Endothelial cell of hepatic sinusoid (primary cell): Measurements from ENCODE around the gene ZCCHC14.

Experiments used
- in situ Hi-C: cut with HindIII; loops from 2 replicates; pipeline ENCODE4 v1.10.0; 2017; ENCODE audit warnings: low sequenced_read_pairs

The ZCCHC14 gene

DNA sequence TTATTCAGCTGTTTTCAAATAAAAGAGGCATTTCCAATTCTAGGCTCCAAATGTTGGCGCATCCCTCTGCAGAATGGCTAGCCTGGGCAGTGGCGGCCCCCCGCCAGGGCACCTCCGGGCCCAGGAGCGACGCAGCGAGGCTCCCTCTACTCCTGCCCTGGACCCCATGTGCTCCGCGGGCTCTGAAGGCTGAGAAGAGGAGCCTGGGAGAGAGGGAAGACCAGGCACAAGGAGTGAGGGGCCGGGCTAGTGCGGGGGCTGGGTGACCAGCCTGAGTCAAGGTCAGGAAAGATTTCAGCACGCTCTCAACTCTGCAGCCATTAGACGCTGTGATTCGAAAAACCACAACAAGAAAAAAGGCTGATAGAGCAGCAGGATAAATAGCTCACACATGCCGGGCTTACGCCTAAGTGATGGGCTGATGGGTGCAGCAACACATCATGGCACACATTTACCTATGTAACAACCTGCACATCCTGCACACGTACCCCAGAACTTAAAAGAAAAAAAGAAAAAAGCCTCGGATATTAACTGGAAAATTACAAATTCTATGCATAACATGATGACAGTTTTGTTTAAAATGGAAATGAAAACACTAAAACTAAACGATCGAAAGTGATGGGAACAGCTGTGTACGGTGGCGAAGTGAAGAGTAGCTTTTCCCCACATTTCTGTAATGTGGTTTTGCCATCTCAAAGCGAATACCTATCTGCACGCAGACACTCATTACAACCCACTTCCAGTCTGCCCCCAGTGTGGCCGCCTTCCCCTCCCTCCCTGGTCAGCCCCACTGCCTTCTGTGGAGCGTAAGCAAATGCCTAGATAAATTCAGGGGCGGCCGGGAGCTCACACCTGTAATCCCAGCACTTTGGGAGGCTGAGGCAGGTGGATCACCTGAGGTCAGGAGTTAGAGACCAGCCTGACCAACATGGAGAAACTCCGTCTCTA, 56.3 kb downstream of the ZCCHC14 start:
- in situ Hi-C loops = no loop called here

DNA sequence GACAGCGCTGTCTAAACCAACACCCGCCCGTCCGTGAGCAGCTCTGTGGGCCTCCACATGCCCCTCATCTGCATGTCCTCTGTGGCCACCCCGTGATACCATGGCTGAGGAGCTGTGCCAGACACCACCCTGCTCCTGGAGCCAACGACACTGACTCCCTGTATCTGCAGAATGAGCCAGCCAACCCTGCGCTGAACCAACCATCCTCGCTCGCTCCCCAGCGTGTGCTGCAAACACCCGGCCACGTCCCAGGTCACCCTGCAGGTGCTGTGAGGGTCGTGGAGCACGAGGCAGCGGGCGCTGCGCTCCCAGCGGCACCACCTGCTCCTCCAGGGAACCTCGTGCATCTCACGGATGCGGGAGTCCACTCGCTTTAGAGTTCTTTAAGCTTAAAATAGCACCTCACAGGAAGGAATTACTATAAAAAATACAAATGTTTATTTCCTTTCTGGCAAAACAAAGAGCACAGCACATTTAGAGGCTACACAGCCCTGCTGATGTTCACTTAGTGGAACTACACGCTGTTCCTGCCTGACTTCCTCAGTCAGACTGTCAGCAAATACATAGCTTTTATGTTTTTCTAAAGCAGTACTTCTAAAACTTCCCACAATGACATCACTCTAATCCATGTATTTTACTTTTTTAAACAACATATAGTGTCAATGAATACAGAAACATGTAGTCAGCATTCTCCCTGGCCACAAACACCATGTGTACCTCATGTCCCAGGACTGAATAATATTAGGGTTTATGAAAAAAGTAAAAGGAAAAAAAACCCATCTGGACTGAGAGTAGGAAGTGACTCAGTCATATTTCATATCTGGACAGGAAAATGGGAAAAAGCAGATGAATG, 57.2 kb downstream of the ZCCHC14 start:
- in situ Hi-C loops = no loop called here

DNA sequence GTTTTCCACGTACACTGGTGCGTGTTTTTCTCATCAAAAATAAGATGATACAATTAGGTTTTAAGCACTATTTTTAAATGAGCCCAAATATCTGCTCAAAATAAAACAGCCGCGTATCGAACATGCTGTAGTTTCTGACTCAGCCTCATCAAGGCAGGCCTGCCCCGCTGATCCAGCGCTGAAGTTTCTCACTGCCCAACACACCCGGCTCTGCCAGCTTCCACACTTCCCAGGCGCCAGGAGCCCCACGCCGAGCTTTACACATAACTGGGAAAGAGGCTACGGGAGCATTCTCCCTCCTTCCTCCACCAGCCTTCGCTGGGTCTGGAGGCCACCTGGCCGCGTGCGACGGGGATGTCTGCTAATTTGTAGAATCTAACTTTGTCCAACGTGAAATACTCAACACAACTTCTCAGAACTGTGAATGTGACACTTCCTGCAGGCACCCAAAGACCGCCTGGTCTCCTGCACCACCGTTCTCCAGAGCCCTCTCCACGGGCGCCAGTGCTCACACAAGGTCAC, 58.6 kb downstream of the ZCCHC14 start:
- in situ Hi-C loops = no loop called here

DNA sequence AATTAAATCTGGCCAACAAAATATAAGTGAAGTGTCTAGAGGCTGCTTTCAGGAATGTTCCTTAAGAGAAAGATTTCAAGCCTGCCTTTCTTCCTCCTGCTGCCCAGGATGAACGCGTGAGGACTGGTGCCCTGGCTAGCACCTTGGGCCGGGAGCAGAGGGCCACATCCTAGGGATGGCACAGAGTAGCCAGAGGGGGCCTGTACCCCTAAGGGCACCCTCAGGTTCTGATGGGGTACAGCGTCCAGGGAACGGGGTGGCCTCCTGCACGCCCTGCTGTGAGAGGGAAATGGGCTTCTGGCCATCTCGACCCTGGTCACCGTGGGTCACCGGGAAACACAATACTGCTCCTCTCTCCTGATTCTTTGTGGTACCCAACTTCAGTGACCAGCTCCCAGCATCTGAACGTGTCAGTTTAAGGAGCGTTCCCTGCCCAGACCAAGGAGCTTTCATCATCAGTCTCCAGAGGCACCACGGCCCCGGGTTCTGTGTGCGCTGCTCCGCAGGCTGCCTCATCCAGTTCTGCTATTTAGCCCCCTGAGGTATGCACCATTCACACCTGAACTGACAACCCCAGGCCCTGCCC, 60.4 kb downstream of the ZCCHC14 start:
- in situ Hi-C loops = no loop called here

DNA sequence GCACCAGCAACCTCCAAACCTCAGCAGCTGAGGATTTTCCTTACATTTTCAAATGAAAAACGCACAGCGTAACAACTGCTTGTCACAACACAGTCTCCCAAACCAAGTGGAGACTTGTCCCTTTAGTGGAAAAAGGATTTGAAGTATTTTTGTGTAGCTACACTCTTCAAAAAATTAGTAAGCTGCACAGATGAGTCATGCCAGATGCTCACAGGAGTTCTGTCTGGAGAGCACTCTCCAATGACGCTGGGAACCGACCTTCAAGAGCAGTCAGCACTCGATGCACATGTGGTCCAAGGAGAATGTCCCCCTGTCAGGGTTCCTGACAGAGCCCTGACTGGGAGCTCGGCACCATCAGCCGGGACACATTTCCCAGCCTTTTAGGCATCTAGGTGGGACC, 60.9 kb downstream of the ZCCHC14 start:
- in situ Hi-C loops = no loop called here

DNA sequence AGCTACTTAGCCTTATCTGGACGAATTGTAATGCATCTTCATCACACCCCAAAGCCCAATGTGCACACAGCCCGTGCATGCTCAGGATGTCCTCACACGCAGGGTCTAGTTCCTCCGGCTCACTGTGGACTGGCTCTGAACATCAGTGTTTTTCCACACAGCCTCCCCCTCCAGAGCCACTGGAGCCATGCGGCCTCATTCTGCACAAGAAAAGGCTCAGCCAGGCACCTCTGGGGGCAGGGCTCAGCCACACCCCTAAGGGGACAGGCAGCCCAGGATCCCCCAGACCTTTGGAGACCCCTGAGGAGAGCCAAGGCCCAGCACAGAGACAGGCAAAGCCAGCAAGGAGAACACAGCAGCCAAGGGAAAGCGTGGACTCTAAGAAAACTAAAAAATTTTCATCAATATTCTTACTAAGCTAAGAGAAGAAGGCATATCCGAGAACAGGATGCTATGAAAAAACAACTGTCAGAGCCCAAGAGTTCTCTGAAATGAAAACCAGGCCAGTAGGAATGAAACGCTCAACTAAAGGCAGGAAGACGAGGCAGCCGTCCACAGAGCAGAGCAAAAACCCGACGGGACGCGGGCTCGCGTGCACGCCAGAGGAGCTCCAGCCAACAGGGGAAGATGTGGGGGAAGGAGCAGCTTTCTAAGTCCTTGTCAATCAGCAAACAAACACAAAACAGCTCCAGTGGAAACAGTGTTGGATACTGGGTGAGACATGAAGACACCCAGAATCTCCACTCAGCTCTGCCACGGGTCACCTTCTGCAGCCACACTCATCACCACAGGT, 66.2 kb downstream of the ZCCHC14 start:
- in situ Hi-C loops = no loop called here

DNA sequence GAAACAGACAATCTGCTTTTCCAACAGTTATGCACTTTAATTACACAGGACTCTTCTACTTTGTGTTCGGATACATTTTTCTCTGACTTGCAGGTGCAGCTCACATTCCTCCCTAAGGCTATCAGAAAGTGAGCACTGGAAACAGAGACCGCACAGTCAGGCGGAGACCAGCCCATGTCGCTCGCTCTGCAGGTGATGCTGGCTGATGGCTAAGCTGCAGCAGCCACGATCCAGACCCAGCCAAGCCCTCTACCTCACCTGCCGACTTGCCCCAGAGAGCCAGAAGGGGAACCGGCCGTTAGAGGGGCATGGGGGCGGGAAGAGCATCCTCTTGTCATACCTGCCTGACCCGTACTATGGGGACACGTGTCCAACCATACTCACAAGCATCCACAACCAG, 66.9 kb downstream of the ZCCHC14 start:
- in situ Hi-C loops = no loop called here

DNA sequence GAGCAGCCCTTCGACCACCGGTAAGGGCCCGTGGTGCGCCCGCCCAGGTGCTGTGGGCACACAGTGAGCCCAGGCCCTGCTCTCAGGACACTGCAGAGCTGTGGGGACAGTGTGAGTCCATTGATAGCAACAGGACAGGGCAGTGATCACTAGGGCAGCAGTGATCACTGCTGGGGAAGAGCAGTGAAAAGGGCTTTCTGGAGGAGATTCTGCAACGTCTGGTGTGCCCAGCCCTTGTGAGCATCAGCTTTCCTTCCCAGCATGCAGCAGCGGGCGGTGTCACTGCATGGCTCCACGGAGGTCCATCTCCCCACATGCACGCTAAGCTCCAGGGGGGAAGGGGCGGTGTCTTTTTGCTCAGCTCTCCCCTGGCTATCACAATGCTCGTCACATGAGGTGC, 68.6 kb downstream of the ZCCHC14 start:
- in situ Hi-C loops = no loop called here

DNA sequence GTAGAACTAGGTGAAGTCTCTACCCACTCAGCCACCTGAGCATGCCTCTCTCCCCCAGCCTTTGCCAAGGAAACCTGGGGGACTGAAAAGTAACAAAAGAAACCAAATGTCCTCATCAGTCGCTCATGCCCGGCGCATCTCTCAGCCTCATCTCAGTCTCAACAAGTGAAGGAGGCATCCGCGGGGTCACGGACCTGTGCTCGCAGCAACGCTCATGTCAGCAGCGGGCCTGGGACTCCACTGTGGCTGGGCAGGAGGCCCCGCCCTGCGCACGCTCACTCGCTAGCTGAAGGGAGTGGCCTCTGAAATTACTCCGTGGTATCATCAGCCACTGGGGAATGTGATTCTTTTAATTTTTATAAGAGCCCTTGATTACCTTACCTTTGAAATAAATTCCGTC, 69.4 kb downstream of the ZCCHC14 start:
- in situ Hi-C loops = no loop called here

- in situ Hi-C loops = no loop called here
Measured at GRCh38 chr16:87422106-87422505, 70.7 kb downstream of the ZCCHC14 start.

DNA sequence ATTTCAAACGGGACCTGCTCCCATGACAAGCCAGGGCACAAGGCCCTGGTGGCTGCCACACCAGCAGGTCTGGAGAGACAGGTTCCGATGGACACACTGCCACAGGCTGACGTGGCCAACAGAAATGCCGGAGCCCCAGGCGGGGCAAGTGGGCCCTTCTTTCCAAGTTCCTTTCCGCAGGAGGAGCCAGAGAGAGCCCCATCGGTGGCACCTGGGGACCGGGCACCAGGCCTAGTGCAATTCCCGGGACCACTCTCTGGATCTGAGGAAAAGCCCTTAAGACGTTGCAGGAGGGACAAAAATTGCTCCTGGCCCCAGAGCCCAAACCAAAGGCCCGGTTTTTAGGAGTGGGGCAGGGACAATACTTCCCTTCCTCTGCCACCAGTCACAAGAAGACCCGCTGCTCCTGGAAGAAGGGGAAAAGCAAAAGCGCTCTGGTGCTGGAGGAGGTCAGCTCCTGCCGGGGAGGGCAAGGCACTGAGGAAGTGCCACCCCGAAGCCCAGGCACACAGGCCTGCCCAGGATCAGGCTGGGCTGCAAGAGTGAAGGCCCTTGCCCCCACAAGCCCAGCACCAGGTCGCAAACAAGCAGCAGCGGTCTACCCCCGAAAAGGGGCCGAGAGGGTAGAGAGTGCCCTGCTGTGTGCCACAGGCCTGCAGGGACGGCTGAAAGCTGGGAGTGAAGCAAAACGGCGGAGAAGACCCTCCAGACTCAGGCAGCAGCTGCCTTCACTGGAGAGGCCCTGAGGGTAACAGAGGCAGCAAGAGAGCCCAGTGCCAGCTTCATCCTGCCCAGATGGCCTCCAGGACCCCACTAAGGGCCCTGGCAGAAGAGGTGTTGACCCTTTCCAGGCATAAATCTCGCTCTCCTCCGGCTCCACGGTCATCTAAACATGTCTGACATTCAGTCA, 71.6 kb downstream of the ZCCHC14 start:
- in situ Hi-C loops = no loop called here

- in situ Hi-C loops = no loop called here
Measured at GRCh38 chr16:87420026-87421002, 72.5 kb downstream of the ZCCHC14 start.

- in situ Hi-C loops = no loop called here
Measured at GRCh38 chr16:87418644-87419043, 74.2 kb downstream of the ZCCHC14 start.

GRCh38 chr16:87418216-87418615, 74.6 kb downstream of the ZCCHC14 start:
- in situ Hi-C loops = no loop called here

DNA sequence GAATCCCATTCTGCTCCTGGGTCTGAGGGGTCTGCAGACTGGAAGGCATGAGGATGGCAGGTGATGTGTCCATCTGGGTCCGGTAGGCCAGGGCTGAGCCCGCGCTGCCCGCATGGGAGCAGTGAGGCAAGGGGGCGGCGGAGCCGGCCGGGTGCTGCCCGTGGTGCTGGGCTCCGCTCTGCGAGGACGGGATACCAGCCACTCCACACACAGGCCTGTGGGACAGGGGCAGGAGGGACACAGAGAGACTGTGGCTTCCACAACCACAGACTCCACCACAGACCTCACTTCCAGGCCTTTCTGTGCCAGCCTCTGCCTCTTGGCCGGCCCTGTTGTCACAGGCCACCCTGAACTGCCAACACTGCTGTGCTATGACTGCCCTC, 75.3 kb downstream of the ZCCHC14 start:
- in situ Hi-C loops = no loop called here

DNA sequence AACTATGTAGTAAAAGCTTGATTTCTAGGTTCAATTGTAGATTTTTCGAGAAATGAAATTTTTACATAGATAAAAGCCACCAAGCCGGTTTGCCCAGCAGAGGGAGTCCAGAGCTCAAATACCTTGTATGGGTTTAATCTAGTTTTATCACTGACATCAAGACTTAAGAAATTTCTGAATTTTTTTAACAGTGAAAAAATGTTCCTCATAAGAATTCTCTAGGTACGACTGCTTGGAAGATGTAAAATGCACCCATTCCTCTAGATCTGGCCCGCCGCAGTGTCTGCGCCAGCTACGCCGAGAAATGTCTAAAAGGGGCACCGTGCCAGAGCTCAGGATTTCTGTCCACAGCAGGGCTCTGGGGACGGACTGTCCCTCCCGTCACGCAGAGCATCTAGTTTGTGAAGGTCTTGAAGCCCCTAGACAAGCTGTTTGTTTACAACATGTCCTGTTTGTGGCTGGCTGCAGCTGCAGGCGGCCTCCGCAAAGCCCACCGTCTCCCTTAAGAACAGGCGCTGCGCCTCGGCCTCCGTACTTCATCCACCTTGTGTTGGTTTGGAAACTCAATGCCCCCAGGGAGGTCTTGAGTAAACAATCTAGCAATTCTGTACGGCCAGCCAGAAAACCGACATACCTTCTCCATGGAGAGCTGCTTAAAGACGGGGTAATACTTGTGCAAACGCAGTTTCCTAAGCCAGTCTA, 75.8 kb downstream of the ZCCHC14 start:
- in situ Hi-C loops = no loop called here

DNA sequence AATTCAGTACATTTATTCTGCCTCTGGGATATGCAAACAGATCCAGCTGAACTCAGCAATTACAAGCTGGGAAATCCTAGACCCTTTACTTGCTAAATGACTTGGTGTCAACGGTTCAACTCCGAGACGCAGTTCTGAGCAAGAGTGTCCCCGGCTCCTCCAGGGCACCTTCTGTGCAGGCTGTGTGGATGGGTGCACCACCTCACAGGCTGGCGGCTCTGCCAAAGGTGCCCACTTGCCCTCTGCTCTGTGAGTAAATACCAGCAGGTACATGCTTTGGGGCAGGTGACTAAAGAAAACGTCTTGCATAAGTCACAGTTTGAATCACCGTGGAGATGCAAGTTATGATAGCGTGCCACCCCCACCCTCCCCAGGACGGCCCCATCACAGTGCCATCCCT, 77.4 kb downstream of the ZCCHC14 start:
- in situ Hi-C loops = no loop called here

DNA sequence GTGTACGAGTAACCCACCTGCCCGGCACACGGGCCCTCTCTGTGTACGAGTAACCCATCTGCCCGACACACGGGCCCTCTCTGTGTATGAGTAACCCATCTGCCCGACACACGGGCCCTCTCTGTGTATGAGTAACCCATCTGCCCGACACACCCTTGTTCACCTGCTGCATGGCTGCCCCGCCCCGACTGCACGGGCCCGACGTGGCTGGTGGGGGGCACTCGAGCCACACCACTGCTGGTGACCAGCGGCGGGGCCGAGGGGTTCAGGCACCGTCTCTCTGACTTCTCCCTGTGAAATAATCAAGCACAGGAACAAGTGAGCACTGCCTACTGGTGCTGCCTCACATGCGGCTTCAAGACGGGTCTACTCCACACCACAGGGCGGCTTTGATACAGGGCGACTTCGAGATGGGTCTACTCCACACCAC, 78.6 kb downstream of the ZCCHC14 start:
- in situ Hi-C loops = no loop called here
